ENCODE data around the gene IL23A.
A peak's percentile ranks its signal among the peaks of the same experiment; 100 is the strongest.
"Not testable (repeated sequence)": the region's sequence is repeated elsewhere in the genome, so short reads cannot be mapped to it uniquely, and the experiment has no call there.

Gene IL23A, protein sequence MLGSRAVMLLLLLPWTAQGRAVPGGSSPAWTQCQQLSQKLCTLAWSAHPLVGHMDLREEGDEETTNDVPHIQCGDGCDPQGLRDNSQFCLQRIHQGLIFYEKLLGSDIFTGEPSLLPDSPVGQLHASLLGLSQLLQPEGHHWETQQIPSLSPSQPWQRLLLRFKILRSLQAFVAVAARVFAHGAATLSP

DNA sequence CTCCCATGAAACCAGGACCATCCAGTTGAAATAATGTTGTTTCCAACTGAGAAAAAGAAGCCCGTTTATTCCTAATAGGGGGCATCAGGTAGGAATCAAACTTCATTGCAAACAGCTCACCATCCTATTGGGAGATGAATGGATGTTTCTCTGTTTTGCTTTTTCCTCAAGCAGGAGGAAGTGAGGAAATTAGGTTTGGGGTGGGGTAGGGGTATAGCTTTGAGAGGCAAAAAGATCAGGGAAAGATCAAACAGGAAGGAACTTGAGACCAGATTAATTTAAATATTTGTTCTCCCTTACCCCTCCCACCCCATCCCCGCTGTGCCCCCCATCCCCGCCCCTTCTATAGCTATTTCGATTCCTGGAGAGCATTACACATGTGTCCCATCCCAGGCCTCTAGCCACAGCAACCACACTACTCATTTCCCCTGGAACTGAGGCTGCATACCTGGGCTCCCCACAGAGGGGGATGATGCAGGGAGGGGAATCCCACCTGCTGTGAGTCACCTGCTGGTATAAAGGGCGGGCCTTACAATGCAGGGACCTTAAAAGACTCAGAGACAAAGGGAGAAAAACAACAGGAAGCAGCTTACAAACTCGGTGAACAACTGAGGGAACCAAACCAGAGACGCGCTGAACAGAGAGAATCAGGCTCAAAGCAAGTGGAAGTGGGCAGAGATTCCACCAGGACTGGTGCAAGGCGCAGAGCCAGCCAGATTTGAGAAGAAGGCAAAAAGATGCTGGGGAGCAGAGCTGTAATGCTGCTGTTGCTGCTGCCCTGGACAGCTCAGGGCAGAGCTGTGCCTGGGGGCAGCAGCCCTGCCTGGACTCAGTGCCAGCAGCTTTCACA, at the start of gene IL23A:
Gene IL23A, plus strand, starts transcription at position 577 of the 850 bp plus-strand sequence. Its CDS starts 161 bp downstream, at position 738.
- no peak for DNase-seq

DNA sequence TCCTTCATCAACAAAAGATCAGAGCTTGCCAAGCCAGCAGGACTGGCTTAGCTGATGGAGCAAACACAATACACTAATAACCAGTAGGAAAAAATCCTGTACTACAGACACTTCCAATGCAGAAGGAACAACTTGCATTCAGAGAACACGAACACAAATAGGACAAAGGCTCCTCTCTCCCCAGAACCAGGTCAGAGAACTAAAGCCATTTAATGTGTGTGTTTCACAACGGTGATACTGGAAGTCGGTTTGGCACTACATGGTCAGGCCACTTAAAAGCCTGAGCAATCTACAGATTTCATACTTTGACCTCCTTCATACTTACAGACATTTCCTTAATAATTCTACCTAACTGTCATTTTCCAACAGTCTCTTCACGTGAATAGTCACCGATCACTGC, 44.9 kb upstream of the IL23A start:
- no peak for DNase-seq

DNA sequence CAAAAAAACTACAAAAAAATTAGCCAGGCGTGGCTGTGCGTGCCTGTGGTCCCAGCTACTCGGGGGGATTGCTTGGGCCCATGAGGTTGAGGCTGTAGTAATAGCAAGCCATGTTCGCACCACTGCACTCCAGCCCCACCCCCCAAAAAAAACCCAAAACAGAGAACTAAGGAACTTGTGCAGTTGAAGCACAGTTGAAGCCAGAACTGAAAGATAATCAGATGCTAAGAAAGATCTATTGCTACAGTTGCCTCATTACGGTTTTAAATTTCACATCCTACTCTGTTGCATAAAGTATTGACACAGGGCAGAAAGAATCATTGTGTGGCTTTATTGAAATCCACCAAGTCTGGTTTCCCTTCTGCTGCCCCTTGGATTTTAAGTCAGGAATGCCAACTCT, 42.4 kb upstream of the IL23A start:
- DNase-seq, result no peak

DNA sequence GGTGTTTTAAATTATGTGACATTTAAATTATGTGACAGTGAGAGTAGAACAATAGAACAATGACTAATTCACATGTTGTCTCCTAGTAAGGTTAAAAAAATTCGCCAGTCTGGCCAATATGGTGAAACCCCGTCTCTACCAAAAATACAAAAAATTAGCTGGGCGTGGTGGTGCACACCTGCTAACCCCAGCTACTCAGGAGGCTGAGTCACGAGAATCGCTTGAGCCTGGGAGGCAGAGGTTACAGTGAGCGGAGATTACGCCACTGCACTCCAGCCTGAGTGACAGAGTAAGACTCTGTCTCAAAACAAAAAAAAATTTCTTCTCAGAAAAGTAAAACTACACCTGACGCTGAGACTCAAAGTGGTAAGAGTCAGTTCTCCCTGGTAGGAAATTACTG, 41.3 kb upstream of the IL23A start:
- no peak for DNase-seq

DNA sequence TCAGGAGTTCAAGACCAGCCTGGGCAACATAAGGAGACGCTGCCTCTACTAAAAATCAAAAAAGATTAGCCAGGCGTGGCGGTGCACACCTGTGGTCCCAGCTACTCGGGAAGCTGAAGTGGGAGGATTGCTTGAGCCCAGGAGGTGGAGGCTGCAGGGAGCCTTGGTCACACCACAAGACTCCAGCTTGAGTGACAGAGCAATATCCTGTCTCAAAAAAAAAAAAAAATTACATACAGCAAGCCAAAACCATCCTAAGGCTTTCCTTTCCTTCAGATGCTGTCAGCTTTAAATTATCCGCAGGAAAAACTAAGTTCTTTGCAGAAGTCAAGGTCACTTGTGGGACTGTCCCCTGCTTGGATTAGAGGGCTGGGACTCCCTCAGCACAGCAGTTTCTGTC, 39.9 kb upstream of the IL23A start:
- no peak for DNase-seq

DNA sequence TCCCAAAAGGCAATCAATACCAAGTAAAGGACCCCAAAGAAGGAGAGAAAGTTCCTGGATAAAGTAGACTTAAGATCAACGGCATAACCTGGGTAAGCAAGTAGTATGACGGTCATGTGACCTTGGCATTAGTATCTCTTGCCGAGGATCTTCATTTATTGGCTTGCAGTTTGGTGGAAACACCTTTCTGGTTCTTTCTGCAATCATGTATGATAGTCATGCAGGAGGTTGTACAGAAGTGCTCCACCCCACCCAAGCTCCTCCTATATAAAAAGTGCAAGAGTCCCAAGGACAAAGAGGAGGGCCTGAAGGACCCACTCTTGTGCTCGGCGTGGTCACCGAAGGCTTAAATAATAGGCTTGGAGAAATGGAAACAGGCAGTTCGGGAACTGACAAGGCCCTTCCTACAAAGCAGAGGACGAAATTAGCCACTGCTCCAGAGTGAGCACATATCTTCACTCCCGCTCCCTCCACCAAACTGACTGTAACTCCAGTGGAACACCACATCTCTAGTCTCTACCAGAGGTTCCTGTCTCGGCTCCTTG, 39.3 kb upstream of the IL23A start:
- DNase-seq, result no peak

DNA sequence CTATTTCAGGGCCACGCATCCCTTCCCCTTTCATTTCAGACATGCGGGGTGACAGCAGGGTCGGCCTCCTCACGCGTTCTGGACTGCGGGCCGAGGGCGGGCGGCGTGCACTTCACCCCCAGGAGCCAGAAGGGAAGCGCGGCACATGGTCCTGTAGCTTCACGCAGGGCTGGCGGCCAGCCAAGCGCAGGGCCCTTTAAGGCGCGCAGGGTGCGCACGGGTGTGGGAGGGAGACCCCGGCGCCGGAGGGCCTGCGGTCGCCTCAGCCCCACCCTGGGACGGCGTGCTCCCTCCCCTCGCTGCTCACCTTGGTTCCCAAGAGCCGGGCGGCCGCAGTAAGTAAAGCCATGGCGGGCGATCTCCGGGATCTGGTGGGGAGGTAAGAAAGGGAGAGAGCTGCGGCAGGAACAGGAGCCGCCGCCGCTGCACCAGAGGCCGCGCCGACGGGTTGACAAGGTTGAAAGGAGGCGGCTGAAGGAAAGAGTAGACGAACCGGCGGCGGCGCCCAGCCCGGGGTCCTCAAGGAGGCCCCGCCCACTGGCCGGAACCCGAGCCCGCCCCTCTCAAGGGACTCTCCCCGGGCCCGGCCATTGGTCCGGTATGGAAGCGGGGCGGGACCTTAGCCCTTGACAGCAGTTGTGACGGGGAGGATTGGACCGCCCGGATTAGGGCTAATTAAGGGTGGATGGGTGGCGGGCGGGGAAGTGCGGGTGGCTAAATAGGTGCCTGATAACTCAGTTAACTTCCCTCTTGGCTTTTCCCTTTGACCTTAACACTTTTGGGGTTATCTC, 38.6 kb upstream of the IL23A start, which contains the start of gene CS:
Gene CS, minus strand, starts transcription at position 478 of the 791 bp plus-strand sequence. Its CDS starts 129 bp downstream, at position 349.
- DNase-seq, result peak; percentile 88

DNA sequence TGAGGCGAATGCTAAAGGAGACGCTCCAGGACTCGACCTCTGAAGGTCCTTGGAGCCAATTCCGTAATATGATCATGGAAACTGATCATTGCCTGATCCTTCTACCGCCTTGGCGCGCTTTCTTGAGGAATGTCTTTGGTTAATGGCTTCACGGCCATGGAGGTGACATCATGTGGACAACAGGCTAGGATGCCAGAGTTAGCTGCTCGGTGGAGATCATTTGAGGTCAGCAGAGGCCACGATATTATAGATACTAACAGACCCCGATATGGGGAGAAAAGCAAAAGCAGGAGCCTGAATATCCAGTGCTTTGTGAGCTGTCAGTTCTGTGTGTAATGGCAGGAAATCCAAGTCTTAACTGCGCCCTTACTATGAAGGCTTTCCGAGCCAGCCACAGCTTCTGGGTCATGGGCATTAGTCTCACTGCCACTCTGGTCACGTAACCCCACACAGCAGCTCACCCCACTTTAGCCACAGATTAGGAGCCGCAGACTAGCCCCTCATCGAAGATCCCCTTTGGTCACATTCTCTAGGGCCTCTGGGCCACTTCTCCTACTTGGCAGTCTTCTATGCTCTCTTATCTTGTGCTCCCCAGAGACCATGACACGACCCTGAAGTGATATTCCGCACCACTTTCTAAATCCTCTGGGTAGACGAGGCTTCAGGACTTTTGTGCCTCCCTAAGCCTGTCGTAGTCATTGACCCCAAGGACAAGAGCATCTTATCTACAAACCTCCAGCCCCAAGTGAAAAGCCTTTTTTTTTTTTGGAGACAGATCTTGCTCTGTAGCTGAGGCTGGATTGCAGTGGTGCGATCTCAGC, 37.8 kb upstream of the IL23A start:
- DNase-seq, result no peak

DNA sequence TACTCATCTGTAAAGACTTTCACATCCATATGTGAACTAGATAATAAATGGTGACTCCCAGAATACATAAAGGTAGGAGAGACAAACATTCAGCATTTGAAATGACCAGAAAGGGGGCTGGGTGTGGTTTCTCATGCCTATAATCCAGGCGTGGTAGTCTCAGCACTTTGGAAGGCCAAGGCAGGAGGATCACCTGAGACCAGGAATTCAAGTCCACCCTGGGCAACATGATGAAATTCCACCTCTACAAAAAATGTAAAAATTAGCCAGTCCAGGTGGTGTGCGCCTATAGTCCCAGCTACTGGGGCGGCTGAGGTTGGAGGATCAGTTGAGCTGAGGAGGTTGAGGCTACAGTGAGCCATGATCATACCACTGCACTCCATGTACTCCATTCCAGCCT, 34.4 kb upstream of the IL23A start:
- DNase-seq, result no peak

DNA sequence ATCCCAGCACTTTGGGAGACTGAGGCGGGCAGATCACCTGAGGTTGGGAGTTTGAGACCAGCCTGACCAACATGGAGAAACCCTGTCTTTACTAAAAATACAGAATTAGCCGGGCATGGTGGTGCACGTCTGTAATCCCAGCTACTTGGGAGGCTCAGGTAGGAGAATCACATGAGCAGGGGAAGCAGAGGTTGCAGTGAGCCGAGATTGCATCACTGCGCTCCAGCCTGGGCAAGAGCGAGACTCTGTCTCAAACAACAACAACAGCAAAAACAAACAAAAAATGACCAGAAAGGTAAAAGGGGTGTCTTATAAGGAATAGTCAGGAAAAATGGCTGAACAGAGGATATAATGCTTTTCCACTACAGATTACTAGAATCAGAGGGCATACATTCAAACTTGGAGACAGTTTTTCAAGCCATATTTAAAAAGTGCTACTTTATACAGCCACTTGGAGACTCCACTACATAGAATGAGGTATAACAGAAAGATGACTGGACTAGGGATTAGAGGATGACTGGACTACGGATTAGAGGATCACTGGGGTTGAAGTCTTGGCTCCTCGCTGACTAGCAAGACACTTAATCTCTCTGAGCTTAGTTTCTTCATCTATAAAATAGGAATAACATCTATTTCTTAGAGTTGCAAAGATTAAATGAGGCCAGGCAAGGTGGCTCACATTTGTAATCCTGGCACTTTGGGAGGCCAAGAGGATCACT, 33.7 kb upstream of the IL23A start:
- DNase-seq, result no peak

DNA sequence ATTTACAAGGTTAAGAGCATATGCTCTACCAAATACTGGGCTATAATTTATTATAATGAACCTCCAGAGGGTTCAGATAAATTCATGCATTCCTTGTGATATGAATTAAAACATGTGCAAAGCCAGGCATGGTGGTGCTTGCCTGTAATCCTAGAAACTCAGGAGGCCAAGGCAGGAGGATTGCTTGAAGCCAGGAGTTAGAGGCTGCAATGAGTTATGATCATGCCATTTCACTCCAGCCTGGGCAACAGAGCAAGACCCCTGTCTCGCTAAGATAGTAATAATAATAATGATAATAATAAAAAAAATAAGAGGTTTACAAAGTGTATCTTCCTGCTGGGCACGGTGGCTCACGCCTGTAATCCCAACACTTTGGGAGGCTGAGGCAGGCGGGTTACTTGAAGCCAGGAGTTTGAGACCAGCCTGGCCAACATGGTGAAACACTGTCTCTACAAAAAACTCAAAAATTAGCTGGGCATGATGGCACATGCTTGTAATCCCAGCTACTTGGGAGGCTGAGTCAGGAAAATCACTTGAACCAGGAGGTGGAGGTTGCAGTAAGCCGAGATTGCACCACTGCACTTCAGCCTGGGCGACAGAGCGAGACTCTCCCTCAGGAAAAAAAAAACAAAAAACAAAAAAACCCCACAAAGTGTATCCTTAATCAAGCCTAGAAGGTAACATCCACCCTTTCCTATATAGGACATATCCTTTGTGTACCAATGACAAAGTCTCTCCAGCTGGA, 31.3 kb upstream of the IL23A start:
- DNase-seq, result no peak

DNA sequence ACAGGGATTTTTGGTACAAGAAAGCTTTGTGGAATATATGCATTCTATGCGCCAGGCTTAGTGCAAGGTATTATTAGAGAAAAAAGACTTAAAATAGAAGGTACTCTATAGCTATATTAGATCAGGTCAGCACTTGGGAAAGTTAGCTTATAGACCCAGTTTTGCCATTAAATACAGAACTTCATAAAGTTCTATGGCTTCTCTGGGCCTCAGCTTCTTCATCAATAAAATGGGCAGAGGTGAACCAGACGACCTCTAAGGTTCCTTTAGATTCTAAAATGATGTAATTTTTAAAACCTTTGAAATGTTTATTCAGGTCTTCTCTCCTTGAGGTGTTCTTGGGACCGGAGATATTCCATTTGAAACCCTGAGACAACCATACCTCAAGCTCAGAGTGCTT, 30.0 kb upstream of the IL23A start:
- DNase-seq, result no peak

DNA sequence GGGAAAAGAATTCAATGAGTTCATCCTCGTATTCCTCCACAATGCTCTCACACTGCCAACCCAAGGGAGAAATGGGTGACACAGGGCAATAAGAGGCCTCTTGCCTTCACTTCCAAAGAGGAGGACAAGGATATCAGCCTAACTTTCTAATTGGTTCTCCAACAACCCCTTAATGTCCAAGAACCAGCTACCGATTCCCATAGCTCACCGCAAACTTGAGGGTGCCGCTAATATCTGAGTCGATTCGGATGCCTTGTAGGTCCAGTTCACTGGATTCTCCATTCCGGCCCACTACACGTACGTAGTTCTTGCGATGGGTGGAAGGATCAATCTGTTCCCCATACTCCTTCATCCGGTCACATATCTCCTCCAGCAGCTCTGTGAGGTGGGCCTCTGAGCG, 27.7 kb upstream of the IL23A start:
- no peak for DNase-seq

DNA sequence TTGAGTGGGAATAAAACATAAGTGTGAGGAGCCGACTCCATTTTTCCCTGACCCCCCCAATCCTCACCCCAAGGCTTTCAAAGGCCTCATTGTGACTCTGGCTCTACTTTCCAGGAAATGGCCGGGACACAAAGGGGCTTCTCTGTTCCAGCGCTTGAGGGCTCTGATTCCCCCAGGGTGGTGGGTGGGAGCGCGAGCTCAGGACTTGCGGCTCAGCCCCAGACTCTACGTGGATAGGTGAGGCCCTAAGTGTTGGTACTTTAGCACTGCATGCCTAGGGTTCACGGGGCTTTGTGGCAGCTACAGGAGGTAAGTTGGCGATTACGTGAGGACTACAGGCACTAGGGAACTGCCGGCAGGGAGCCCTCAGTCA, 23.4 kb upstream of the IL23A start:
- no peak for DNase-seq

DNA sequence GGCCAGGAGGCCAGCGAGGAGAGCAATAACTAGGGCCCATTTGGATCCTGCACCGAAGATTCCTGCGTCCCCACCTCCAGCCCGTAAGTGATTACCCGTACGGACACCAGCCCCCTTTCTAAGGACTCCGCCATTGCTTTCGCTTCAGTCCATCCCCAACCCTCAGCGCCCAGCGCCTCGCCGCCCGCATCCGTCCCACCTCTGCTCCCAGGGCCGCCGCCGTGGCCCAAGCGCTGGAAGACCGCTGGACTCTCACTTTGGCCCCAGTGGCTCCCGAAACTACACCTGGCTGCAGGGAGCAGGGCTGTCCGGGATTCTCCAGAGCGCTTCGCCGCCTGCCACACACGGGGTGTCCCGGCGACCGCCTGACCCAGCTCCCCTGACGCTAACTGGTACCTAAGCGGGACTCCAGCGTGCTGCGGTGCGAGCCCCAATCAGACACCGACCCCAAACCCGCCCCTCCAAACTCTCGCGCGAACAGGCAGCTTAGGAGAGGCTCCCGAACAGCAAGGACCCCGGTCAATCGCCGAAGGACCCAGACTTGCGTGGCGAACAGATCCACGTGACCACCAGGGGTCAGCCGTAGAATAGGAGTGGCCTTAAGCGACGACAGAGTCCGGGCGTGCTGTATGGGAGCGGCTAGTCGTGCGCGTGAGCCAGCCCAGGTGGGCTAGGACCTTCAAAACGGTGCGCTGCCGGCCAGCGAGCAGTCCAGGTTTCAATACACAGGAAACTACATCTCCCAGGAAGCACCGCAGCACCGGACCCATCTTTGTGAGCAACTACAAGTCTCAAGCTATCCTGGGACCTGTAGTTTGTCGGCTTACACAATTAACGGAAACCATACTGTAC, 22.8 kb upstream of the IL23A start, which contains the start of gene CNPY2:
Gene CNPY2, minus strand, starts transcription at position 367 of the 852 bp plus-strand sequence. CDS start 771 bp downstream, outside the sequence.
- peak; percentile 98 for DNase-seq

DNA sequence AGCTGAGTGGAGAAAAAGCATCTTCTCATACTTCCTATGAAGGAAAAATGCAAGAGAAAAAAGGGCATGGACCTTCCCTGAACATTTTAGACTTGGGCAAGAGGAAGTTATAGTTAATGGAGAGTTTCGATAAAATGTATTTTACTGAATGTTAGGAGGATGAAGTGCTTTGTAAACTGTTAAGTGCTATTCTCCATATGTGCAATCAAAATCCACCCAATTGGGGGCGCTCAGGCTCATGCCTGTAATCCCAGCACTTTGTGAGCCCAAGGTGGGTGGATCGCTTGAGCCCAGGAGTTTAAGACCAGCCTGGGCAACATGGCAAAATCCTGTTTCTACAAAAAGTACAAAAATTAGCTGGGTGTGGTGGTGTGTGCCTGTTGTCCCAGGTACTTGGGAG, 21.0 kb upstream of the IL23A start:
- no peak for DNase-seq

DNA sequence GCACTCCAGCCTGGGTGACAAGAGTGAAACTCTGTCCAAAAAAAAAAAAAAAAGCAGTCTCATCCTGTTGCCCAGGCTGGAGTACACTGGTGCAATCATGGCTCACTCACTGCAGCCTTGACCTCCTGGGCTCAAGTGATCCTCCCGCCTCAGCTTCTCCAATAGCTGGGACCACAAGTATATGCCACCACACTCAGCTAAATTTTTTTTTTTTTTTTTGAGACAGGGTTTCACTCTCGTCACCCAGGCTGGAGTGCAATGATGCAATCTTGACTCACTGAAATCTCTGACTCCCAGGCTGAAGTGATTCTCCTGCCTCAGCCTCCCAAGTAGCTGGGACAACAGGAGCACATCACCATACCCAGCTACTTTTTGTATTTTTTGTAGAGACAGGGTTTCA, 17.7 kb upstream of the IL23A start:
- DNase-seq, result no peak

DNA sequence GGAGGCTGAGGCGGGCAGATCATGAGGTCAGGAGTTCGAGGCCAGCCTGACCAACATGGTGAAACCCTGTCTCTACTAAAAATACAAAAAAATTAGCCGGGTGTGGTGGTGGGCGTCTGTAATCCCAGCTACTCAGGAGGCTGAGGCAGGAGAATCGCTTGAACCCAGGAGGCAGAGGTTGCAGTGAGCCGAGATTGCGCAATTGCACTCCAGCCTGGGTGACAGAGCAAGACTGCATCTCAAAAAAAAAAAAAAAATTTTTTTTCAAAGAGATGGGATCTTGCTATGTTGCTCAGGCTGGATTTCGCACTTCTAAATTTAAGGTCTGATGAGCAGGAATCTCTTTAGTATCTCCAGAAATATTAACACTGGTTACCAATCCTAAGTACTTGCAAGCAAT, 17.1 kb upstream of the IL23A start:
- not testable (repeated sequence) for DNase-seq

DNA sequence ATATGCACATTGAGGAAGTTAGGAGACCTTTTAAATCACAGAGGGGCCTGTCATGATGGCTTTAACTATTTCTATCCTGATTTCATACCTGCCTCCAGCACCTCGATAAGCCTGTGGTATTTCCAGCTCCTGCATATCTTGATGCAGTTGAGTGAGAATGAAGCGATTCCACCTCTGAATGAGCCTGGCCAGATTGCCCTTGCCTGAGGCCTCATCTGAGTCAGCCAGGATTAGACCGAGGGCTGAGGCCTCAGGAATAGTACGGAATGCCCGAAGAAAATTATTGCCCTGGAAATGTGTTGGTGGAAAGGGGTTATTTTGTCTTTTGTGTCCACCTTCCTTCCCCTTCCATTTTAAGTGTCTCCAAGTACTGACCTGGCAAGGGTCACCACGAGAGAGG, 14.5 kb upstream of the IL23A start:
- no peak for DNase-seq

DNA sequence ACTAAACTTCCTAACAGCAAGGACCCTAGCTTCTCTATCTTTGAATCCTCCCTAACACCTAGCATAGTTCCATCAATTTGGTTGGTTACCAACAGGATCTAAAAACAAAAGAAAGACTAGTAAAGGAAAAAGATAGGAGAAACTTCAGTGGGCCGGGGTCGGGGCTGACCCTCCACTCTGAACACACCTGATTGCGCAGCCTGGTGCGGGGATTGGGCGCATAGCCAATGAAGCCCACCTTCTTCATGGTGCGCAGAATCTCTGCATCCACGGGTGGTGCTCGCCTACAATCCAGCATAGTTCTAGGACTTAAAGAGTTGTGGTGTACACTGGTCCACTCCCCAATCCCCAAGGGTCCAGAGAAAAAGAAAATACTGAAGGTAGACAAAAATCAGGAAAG, 12.6 kb upstream of the IL23A start:
- no peak for DNase-seq

Measured in DMS79 (cell line).